Epithelial cell of esophagus (primary cell): ENCODE measurements around the gene PPIA.

Experiments used
- DNase-seq: peaks from one replicate; pipeline ENCODE4 v3.0.0; 2010; ENCODE audit warnings: low read depth
- H3K4me3 ChIP-seq: 2 replicates; pipeline ENCODE4 v1.5.1; 2011; ENCODE audit warnings: mild to moderate bottlenecking, low read length, control low read depth
- TF ChIP-seq, protein P1 (sequence below): IDR thresholded peaks from 2 replicates; pipeline ENCODE4 v1.5.1; 2011; ENCODE audit warnings: low read depth, mild to moderate bottlenecking, low read length, control low read depth, inconsistent platforms; ENCODE audit not compliant: insufficient read depth; ENCODE audit errors: missing control alignments

PPIA gene

DNA sequence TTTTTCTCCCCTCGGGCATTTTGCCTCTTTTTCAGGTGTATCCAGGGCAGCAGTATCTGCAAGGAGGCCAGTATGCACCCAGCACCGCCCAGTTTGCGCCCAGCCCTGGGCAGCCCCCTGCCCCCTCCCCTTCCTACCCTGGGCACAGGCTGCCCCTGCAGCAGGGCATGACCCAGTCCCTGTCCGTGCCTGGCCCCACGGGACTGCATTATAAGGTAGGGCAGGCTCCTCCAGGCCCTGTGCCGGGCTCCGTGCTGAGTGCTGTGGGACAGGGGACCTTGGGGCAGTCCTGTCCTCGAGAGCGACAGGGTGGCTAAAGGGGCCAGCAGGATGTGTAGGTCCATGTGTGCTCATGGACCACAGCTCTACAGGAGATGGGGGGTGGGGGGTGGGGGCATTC lies 37.2 kb upstream of the PPIA start:
- TF ChIP-seq, protein P1, sequence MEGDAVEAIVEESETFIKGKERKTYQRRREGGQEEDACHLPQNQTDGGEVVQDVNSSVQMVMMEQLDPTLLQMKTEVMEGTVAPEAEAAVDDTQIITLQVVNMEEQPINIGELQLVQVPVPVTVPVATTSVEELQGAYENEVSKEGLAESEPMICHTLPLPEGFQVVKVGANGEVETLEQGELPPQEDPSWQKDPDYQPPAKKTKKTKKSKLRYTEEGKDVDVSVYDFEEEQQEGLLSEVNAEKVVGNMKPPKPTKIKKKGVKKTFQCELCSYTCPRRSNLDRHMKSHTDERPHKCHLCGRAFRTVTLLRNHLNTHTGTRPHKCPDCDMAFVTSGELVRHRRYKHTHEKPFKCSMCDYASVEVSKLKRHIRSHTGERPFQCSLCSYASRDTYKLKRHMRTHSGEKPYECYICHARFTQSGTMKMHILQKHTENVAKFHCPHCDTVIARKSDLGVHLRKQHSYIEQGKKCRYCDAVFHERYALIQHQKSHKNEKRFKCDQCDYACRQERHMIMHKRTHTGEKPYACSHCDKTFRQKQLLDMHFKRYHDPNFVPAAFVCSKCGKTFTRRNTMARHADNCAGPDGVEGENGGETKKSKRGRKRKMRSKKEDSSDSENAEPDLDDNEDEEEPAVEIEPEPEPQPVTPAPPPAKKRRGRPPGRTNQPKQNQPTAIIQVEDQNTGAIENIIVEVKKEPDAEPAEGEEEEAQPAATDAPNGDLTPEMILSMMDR, result no peak
- DNase-seq, result no peak
- no peak overlapping the region for H3K4me3 ChIP-seq

DNA sequence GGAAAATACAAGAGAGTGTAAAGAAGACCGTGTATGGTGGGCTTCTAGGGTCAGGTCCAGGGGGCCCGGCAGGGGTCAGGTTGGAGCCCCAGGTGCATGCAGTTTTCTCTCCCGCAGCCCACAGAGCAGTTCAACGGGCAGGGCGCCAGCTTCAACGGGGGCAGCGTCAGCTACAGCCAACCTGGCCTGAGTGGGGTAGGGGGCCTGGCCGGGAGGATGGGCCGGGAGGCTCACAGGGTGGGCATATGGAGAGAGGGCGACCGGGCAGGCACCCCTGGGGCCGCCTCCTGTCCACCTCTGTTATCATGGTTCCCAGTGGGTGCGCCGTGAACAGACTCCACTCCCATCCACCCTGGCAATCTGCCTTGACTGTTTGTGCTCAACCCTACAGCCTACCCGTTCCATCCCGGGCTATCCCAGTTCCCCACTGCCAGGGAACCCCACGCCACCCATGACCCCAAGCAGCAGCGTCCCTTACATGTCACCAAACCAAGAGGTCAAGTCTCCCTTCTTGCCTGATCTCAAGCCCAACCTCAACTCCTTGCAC lies 36.4 kb upstream of the PPIA start:
- no peak for DNase-seq
- TF ChIP-seq, protein P1, result no peak

DNA sequence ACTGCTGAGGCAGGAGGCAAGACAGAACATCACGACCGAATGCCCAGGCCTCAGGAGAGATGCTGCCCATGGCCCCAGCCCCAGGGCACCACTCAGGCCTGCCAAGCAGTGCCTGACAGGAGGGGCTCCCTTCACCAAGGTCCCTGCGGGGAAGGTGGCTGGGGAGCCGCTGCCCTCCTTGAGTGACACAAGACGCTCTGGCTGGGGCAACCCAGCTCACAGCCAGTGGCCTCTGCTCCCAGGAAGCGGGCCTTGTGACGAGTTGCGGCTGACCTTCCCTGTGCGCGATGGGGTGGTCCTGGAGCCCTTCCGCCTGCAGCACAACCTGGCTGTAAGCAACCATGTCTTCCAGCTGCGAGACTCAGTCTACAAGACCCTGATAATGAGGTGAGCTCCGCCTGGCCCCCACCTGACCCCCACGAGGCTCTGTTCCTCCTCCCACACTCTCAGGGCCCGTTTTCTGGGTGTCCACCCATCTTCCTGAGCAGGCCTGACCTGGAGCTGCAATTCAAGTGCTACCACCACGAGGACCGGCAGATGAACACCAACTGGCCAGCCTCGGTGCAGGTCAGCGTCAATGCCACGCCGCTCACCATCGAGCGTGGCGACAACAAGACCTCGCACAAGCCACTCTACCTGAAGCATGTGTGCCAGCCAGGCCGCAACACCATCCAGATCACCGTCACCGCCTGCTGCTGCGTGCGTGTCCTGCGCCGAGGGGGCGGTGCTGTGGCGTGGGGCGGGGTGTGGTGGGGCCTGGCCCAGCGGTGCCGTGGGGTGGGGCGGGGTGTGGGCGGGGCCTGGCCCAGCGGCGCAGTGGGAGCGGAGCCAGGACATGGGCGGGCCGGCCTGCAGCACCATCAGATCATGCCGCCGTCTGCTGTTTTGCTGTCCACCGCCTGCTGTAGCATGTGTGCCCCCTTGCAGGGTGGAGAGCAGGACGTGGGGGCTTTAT lies 35.0 kb upstream of the PPIA start:
- H3K4me3 ChIP-seq, result no peak overlapping the region
- DNase-seq, result peak; percentile 45
- TF ChIP-seq, protein P1, result no peak

More for the DNA sequence above, 36.4 kb upstream of the PPIA start:
- H3K4me3 ChIP-seq, result no peak overlapping the region

DNA sequence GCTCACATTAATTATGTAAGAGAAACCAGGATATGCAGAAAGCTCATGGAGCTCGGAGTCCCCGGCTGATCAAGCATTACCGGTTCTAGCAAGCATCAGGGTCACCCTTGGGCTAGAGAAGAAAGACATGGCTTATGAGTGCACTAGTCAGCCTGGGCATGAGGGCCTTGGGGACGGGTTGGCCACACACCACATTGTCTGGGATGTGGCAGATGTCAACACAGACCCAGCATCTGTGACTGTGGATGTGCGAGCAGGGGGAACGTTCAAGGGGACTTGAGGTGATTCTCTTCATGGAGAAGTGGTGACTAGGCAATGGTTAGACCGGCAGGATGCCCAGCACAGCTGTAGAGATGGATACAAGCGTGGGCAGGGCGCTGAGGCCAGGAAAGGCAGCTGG lies 34.2 kb upstream of the PPIA start:
- TF ChIP-seq, protein P1, result no peak
- no peak overlapping the region for H3K4me3 ChIP-seq
- no peak for DNase-seq

DNA sequence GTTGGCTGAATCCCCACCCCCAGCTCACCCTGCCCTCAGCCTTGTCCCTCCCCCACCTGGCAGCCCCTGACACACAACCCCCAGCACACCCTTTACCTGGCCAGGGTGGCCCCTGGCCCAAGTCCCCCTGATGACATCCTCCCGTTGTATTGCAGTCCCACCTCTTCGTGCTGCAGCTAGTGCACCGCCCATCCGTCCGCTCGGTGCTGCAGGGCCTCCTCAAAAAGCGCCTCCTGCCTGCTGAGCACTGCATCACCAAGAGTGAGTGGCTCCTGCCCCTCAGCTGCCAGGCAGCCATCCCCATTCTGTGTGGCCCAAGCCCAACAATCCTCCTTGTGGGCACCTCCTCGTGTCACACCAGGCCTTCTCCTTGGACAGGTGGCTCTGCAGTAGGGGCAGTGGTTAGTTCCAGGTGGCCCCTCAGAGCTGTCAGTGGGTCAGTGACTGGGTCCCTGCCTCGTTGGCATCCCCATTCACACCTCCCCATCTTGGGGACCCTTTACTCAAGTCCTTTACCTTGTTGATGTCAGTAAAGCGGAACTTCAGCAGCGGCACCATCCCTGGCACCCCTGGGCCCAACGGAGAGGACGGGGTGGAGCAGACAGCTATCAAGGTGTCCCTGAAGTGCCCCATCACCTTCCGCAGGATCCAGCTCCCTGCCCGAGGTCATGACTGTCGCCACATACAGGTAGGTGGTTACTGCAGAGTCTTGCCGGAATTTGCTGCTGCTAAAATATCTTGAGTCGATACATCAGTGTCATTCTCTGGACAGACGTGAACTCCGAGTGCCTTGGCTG lies 33.6 kb upstream of the PPIA start:
- no peak for DNase-seq
- TF ChIP-seq, protein P1, result no peak
- no peak overlapping the region for H3K4me3 ChIP-seq

DNA sequence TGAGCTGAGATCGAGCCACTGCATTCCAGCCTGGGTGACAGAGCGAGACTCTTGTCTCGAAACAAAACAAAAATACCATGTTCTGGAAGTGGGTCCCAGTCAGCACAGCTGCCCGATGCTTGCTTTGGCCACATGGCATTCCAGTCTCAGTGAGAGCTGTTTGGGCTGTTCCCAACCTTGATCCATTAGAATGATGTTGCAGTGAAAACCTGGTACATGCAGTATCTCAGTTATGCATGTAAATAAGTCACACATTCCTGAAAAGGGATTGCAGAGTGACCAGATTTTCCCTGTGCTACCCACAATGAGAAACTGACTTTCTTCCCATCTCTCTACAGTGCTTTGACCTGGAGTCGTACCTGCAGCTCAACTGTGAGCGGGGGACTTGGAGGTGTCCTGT lies 32.4 kb upstream of the PPIA start:
- H3K4me3 ChIP-seq, result no peak overlapping the region
- DNase-seq, result no peak
- TF ChIP-seq, protein P1, result no peak
